Measurements from ENCODE around the gene PCDHGC4. TPM values are rescaled to one million over a fixed set of nuclear protein-coding genes. Genes with fewer than 3 reads are reported as not detected.

Gene PCDHGC4
- total RNA-seq, 2 donors from 2014 or later = 0.35 to 0.64 TPM

- H3K9me3 ChIP-seq = no peaks in the 10 kb centered on the region
- TF ChIP-seq CTCF (IDR thresholded peaks at IDR 0.05) = no peak
- no peak overlapping the region for H3K9ac ChIP-seq (ENCODE audit: low read depth in 2 of 2, low read length in 2 of 2)
- no peaks in the 10 kb centered on the region for H3K36me3 ChIP-seq
- no peaks in the 10 kb centered on the region for H3K4me1 ChIP-seq
- no peaks in the 10 kb centered on the region for H3K27me3 ChIP-seq
- no peak for DNase-seq
- no peak overlapping the region for H3K27ac ChIP-seq
- no peak overlapping the region for H3K4me3 ChIP-seq
- intact Hi-C loops (cut with DNase I) = no loop called here
Measured at GRCh38 chr5:141534492-141535213, 49.8 kb downstream of the PCDHGC4 start.

Other genes with a start within 250 kb of the PCDHGC4 start
- gene PCDHB15, start 239.6 kb upstream of the PCDHGC4 start, total RNA-seq = 1 to 10 TPM in 1 of 2 donors, under 1 TPM in 1; 0.27 to 1.8 TPM
- gene SLC25A2, start 181.0 kb upstream of the PCDHGC4 start, total RNA-seq = 1 to 10 TPM in 1 of 2 donors, under 1 TPM in 1; 0.21 to 1.1 TPM
- 10 to 100 TPM; 49.3 to 70.2 TPM for gene TAF7, start 164.2 kb upstream of the PCDHGC4 start, total RNA-seq
- under 1 TPM; 0.10 to 0.37 TPM for gene PCDHGA1, start 154.5 kb upstream of the PCDHGC4 start, total RNA-seq
- under 1 TPM; 0.22 to 0.50 TPM for gene PCDHGA2, start 146.3 kb upstream of the PCDHGC4 start, total RNA-seq
- under 1 TPM; 0.10 to 0.21 TPM for gene PCDHGA3, start 141.2 kb upstream of the PCDHGC4 start, total RNA-seq
- 1 to 10 TPM in 1 of 2 donors, under 1 TPM in 1; 0.15 to 1.7 TPM for gene PCDHGB1, start 134.9 kb upstream of the PCDHGC4 start, total RNA-seq
- 1 to 10 TPM in 1 of 2 donors, under 1 TPM in 1; 0.20 to 1.4 TPM for gene PCDHGA4, start 130.0 kb upstream of the PCDHGC4 start, total RNA-seq
- 1 to 10 TPM in 1 of 2 donors, under 1 TPM in 1; 0.47 to 1.8 TPM for gene PCDHGB2, start 125.0 kb upstream of the PCDHGC4 start, total RNA-seq
- gene PCDHGA5, start 120.9 kb upstream of the PCDHGC4 start, total RNA-seq = 1 to 10 TPM in 1 of 2 donors, under 1 TPM in 1; 0.52 to 1.1 TPM
- 1 to 10 TPM in 1 of 2 donors, under 1 TPM in 1; 0.57 to 1.1 TPM for gene PCDHGB3, start 114.8 kb upstream of the PCDHGC4 start, total RNA-seq
- 1 to 10 TPM in 1 of 2 donors, under 1 TPM in 1; 0.82 to 1.5 TPM for gene PCDHGA6, start 111.1 kb upstream of the PCDHGC4 start, total RNA-seq
- 1 to 10 TPM in 1 of 2 donors, under 1 TPM in 1; 0.59 to 1.0 TPM for gene PCDHGA7, start 102.3 kb upstream of the PCDHGC4 start, total RNA-seq
- under 1 TPM; 0.69 to 0.96 TPM for gene PCDHGB4, start 97.3 kb upstream of the PCDHGC4 start, total RNA-seq
- gene PCDHGA8, start 92.4 kb upstream of the PCDHGC4 start, total RNA-seq = under 1 TPM; 0.17 to 0.48 TPM
- 1 to 10 TPM; 2.1 to 3.1 TPM for gene PCDHGB5, start 87.1 kb upstream of the PCDHGC4 start, total RNA-seq
- 1 to 10 TPM; 1.1 to 2.2 TPM for gene PCDHGA9, start 82.3 kb upstream of the PCDHGC4 start, total RNA-seq
- 1 to 10 TPM; 1.0 to 1.8 TPM for gene PCDHGB6, start 77.0 kb upstream of the PCDHGC4 start, total RNA-seq
- gene PCDHGA10, start 72.0 kb upstream of the PCDHGC4 start, total RNA-seq = 1 to 10 TPM; 2.7 to 4.7 TPM
- gene PCDHGB7, start 67.4 kb upstream of the PCDHGC4 start, total RNA-seq = 1 to 10 TPM; 2.5 to 3.3 TPM
- gene PCDHGA11, start 64.0 kb upstream of the PCDHGC4 start, total RNA-seq = 1 to 10 TPM; 1.3 to 1.6 TPM
- gene PCDHGA12, start 54.5 kb upstream of the PCDHGC4 start, total RNA-seq = 1 to 10 TPM; 1.0 to 1.5 TPM
- gene PCDHGC3, start 9.1 kb upstream of the PCDHGC4 start, total RNA-seq = 10 to 100 TPM; 13.1 to 22.2 TPM
- under 1 TPM; 0.32 to 0.64 TPM for gene PCDHGC5, start 4.1 kb downstream of the PCDHGC4 start, total RNA-seq
- 100 to 1,000 TPM; 113 to 143 TPM for gene DIAPH1, start 134.0 kb downstream of the PCDHGC4 start, total RNA-seq
- gene HDAC3, start 151.8 kb downstream of the PCDHGC4 start, total RNA-seq = 10 to 100 TPM; 36.6 to 44.0 TPM
- gene RELL2, start 152.0 kb downstream of the PCDHGC4 start, total RNA-seq = 1 to 10 TPM; 2.1 to 6.7 TPM
- gene FCHSD1, start 166.4 kb downstream of the PCDHGC4 start, total RNA-seq = 10 to 100 TPM; 14.1 to 15.4 TPM
- 10 to 100 TPM in 1 of 2 donors, 1 to 10 TPM in 1; 5.1 to 15.4 TPM for gene ARAP3, start 197.2 kb downstream of the PCDHGC4 start, total RNA-seq

Measured in colonic mucosa (tissue), 4 donors.